Measurements from ENCODE around the gene PHACTR3.

DNA sequence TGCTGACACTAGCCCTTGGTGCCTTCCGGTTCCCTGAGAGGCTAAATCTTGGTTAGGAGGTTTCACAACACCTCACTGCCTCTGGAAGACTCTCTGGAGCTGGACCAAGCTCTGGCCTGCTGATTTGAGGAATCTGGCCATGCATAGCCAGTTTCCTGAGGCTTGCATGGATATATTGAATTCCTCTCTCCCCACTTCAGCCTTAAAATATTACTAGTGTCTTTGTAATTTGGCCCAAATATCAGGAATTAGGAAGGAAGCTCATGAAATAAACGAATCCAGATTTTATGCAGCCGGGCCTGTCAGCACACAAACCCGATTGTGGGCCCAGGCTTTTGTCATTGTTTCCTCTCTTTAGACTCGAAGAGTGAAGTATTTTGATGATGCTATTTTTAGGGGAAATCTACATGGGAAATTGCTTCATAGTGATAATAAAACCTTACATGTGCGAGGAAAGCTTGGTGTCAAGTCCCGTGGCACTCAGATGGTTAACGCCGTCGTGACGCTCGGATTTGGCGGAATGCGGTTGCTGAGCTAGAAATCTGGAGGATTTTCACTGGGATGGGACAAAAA lies 144.4 kb downstream of the PHACTR3 start:
- TF ChIP-seq POLR2A (IDR thresholded peaks at IDR 0.05): no peak
- TF ChIP-seq, protein P1, sequence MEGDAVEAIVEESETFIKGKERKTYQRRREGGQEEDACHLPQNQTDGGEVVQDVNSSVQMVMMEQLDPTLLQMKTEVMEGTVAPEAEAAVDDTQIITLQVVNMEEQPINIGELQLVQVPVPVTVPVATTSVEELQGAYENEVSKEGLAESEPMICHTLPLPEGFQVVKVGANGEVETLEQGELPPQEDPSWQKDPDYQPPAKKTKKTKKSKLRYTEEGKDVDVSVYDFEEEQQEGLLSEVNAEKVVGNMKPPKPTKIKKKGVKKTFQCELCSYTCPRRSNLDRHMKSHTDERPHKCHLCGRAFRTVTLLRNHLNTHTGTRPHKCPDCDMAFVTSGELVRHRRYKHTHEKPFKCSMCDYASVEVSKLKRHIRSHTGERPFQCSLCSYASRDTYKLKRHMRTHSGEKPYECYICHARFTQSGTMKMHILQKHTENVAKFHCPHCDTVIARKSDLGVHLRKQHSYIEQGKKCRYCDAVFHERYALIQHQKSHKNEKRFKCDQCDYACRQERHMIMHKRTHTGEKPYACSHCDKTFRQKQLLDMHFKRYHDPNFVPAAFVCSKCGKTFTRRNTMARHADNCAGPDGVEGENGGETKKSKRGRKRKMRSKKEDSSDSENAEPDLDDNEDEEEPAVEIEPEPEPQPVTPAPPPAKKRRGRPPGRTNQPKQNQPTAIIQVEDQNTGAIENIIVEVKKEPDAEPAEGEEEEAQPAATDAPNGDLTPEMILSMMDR (IDR thresholded peaks at IDR 0.05): no peak

Measured in right lobe of liver (tissue), 4 donors.